ENCODE measurements around the gene CBFB. TPM values are rescaled to one million over a fixed set of nuclear protein-coding genes. Genes with fewer than 3 reads are reported as not detected.

The CBFB gene
- total and polyA plus RNA-seq, 2 of the 13 experiments (the other 11 are each of a cell fraction or from before 2014, with no cell fraction given), result 22.1 to 70.8 TPM

DNA sequence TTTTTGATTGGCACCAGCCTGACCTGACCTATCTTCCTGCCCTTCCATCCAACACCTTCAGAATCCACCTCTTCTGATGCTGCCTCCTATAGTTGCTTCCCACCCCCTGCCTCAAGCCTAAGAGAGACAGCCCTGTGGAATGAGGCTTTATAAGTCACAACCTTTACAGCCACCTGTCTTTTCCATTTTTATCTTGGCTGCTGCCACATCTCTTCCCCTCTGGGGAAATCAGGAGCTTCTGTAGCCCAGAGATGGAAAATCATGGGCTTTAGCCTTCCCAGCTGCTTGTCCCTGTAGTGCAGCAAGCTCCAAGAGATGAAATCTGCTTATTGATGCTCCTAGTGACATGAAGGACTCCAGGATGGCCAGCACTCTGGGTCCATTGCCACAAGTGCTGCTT is 99.5 kb downstream of the CBFB start:
- Histone ChIP-seq H3K79me2 (ENCODE audit: insufficient read depth, low read length) (peaks cover 29% of the 10 kb centered on the region), H3K4me2 (ENCODE audit: low read depth, low read length) (no peak overlapping the region), H3K9ac (ENCODE audit: insufficient read depth, low read depth, low read length) (no peak overlapping the region), H3K36me3 (replicated peaks in 1 of 2; ENCODE audit: control insufficient read depth in 1 of 2, insufficient read depth in 2 of 2, low read length in 2 of 2) (peaks cover 60 to 87% of the 10 kb centered on the region in 2 experiments), H4K20me1 (ENCODE audit: insufficient read depth, low read length) (peaks cover 23% of the 10 kb centered on the region), H3K27me3 (ENCODE audit: control insufficient read depth in 1 of 2, insufficient read depth in 2 of 2, low read length in 2 of 2) (no peaks in the 10 kb centered on the region), H3K9me3 (ENCODE audit: low read length) (no peaks in the 10 kb centered on the region), H3K27ac (ENCODE audit: extremely low read length, insufficient read depth, low read length) (no peak overlapping the region), H3K4me1 (ENCODE audit: insufficient read depth, low read length) (peaks cover 4% of the 10 kb centered on the region), H3K4me3 (replicated peaks in 1 of 3; ENCODE audit: insufficient read depth in 1 of 3, low read depth in 2 of 3, low read length in 3 of 3) (no peak overlapping the region), H2AFZ (ENCODE audit: low read length) (no peak overlapping the region)
- no peak for ATAC-seq
- BruUV-seq (replicated peaks), result no TSS peak
- POLR2A ChIA-PET, result interaction anchor here (1.3 to 3.5 kb wide), 6 partner anchors 8 to 100 kb away, joined by 3 to 16 read pairs (median 5); partner anchors contain the start of genes B3GNT9 and CBFB
- no peak for DNase-seq (ENCODE audit: low spot score)
- CTCF ChIA-PET (ENCODE audit: low intra/inter-chr PET ratio, low total read pairs), result no interaction called here
- in situ Hi-C loops (cut with HindIII; ENCODE audit: extremely low pct_ligation_motif_present, low pct_unique_long_range_greater_than_20kb), result no loop called here
- no peak for TF ChIP-seq SP5 (CRISPR knock-in tag; IDR thresholded peaks at IDR 0.05; ENCODE audit: borderline replicate concordance, low read depth)
- TF ChIP-seq RBM22 (optimal IDR thresholded peaks at IDR 0.05; ENCODE audit: low read length), result peak; percentile 6
- no peak for TF ChIP-seq ZNF850 (CRISPR knock-in tag; conservative IDR thresholded peaks at IDR 0.05)
- no peak for TF ChIP-seq PHF20 (CRISPR knock-in tag; IDR thresholded peaks at IDR 0.05)
- no peak for TF ChIP-seq KMT2A (CRISPR knock-in tag; IDR thresholded peaks at IDR 0.05)
- no peak for TF ChIP-seq ZBTB20 (CRISPR knock-in tag; IDR thresholded peaks at IDR 0.05; ENCODE audit: borderline replicate concordance, low read depth)
- TF ChIP-seq ELF4 (CRISPR knock-in tag; IDR thresholded peaks at IDR 0.05; ENCODE audit: borderline replicate concordance), result no peak
- TF ChIP-seq, protein P1, sequence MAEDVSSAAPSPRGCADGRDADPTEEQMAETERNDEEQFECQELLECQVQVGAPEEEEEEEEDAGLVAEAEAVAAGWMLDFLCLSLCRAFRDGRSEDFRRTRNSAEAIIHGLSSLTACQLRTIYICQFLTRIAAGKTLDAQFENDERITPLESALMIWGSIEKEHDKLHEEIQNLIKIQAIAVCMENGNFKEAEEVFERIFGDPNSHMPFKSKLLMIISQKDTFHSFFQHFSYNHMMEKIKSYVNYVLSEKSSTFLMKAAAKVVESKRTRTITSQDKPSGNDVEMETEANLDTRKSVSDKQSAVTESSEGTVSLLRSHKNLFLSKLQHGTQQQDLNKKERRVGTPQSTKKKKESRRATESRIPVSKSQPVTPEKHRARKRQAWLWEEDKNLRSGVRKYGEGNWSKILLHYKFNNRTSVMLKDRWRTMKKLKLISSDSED (CRISPR knock-in tag; IDR thresholded peaks at IDR 0.05), result no peak
- intact Hi-C loops (cut with micrococcal nuclease; ENCODE audit: unreplicated experiment), result no loop called here
- FAIRE-seq, result no peak

DNA sequence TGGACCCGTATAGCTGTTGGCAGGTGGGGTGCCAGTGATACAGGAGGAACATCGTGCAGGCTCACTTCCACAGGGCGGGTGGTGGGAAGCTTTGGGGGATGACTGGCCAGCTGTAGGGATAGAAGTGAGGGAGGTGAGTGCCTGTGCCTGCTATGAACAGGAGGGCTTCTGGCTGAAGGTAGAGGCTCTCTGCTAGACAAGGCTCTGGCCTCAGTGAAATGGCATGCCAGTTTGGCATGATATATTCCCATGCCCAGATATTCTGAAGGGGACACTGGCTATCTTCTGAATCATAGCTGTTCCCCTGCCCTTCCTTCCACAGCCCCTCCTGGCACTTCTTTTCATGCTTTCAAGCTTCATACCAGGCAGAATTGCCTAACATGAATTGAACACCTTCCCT is 99.9 kb downstream of the CBFB start:
- Histone ChIP-seq H3K27ac (ENCODE audit: extremely low read length, insufficient read depth, low read length) (no peak overlapping the region), H3K4me1 (ENCODE audit: insufficient read depth, low read length) (no peaks in the 10 kb centered on the region; the same call in 1 of the 2 replicates), H4K20me1 (ENCODE audit: insufficient read depth, low read length) (peaks cover 18% of the 10 kb centered on the region), H3K79me2 (ENCODE audit: insufficient read depth, low read length) (peaks cover 25% of the 10 kb centered on the region), H3K4me3 (replicated peaks in 1 of 3; ENCODE audit: insufficient read depth in 1 of 3, low read depth in 2 of 3, low read length in 3 of 3) (no peak overlapping the region), H2AFZ (ENCODE audit: low read length) (no peak overlapping the region), H3K36me3 (replicated peaks in 1 of 2; ENCODE audit: control insufficient read depth in 1 of 2, insufficient read depth in 2 of 2, low read length in 2 of 2) (peaks cover 58 to 84% of the 10 kb centered on the region in 2 experiments), H3K9me3 (ENCODE audit: low read length) (no peaks in the 10 kb centered on the region), H3K27me3 (ENCODE audit: control insufficient read depth in 1 of 2, insufficient read depth in 2 of 2, low read length in 2 of 2) (no peaks in the 10 kb centered on the region), H3K4me2 (ENCODE audit: low read depth, low read length) (no peak overlapping the region), H3K9ac (ENCODE audit: insufficient read depth, low read depth, low read length) (no peak overlapping the region)
- intact Hi-C loops (cut with micrococcal nuclease; ENCODE audit: unreplicated experiment) (no loop called here), in situ Hi-C loops (cut with HindIII; ENCODE audit: extremely low pct_ligation_motif_present, low pct_unique_long_range_greater_than_20kb) (no loop called here)
- 96% methylated on average over 3 of the region's 3 CpGs for WGBS (ENCODE audit: low lambda C conversion rate)
- no peak for FAIRE-seq
- POLR2A ChIA-PET, result interaction anchor here (0.6 to 3.5 kb wide), 7 partner anchors 8 to 107 kb away, joined by 3 to 16 read pairs (median 5); partner anchors contain the start of genes B3GNT9 and CBFB
- TF ChIP-seq SRSF9 (IDR thresholded peaks at IDR 0.05; ENCODE audit: borderline replicate concordance, insufficient read depth, low read depth, low read length, poor library complexity, severe bottlenecking) (no peak), TOE1 (CRISPR knock-in tag; IDR thresholded peaks at IDR 0.05) (no peak), TCF7L2 (IDR thresholded peaks at IDR 0.05; ENCODE audit: low read depth, low read length) (no peak), IRX3 (CRISPR knock-in tag; IDR thresholded peaks at IDR 0.05; ENCODE audit: borderline replicate concordance, low read depth) (no peak), SAFB2 (CRISPR knock-in tag; IDR thresholded peaks at IDR 0.05; ENCODE audit: borderline replicate concordance, low read depth) (no peak)
- CTCF ChIA-PET (ENCODE audit: low intra/inter-chr PET ratio, low total read pairs), result no interaction called here
- BruUV-seq (replicated peaks), result no TSS peak
- DNase-seq (ENCODE audit: low spot score), result no peak
- ATAC-seq, result no peak; the same call in 1 of the 3 replicates
